HG02678 (cell line): ENCODE data around the gene KRTAP10-12.

Experiments
- ATAC-seq: cut with Tn5 transposase; IDR thresholded peaks from one replicate; pipeline ENCODE4 v1.9.1; 2021; ENCODE audit warnings: mild to moderate bottlenecking, moderate library complexity; ENCODE audit not compliant: unreplicated experiment

The KRTAP10-12 gene

GRCh38 chr21:44730951-44731579 is 34.1 kb downstream of the KRTAP10-12 start:
- no peak for ATAC-seq

- no peak for ATAC-seq
These were observed 35.3 kb downstream of the KRTAP10-12 start for GRCh38 chr21:44732263-44732662.

DNA sequence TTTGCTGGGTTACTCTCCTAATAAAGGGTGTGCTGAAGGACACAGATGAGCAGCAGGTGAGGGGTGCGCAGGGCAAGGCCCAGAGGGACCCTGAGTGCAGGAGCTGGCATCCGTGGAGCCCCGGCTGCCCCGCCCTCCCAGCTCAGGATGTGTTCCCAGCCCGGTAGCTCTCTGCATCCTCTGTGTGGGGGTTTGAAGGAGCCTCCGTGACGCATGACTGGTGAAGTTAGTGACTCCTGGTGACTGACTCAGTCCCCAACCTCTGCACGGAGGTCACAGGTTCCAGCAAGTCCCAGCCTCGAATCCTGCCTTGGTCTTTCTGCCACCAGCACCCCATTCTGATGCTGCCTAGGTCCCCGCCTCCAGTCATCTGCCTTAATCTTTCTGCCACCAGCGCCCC is 36.0 kb downstream of the KRTAP10-12 start:
- no peak for ATAC-seq

- no peak for ATAC-seq
These were observed 37.2 kb downstream of the KRTAP10-12 start for GRCh38 chr21:44734026-44734745.

DNA sequence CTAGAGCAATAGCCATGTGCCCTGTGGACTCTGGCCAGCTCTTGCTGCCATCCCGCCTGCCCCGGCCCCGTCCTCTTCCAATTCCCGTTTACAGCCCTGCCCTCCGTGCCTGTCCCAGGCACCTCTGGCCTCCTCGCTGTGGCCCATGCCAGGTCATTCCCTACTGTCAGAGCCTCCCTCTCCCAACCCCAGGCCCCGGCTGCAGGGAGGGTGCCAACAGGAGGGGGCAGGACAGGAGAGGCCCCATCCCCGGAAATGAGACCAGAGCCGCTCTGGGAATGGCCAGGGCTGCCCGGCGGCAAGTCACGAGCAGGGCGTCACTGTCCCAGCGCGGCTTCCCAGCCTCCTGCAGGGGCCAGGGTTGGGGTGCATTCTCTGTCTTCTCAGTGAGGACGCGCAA is 37.9 kb downstream of the KRTAP10-12 start:
- no peak for ATAC-seq

- ATAC-seq = no peak
These were observed 38.8 kb downstream of the KRTAP10-12 start for GRCh38 chr21:44735821-44736220.

DNA sequence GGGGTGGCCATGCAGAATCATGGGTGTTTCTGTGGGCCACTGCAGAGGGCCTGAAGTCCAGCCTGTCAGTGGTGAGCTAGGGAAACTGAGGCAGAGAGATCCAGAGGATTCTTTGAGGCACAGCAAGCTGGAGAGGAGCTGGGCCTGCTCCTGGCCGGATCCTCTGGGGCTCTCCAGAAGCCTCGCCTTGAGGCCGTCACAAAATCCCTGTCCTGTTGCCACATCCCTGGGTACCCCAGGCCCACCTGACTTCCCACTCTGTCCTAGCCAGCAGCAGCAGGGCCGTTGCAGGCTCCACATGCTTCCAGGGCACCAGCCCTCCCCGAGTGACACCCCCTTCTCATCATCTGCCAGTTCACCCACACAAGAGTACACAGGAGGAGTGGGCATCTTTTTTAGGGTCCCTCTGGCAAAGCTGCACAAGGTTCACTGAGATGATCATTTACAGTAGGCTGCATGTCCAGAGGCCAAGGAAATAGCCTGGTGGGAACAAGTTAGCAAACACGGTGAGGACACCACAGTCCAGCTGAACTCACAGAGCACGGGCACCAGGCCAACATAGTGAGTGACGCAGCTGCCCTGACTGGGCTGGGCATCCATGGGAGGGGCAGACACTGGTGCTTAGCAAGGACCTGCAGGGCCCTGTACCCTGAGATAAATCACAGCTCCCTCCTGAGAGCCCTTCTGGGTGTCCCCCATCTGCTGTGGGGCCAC is 39.5 kb downstream of the KRTAP10-12 start:
- ATAC-seq = no peak

GRCh38 chr21:44737706-44738354 is 40.9 kb downstream of the KRTAP10-12 start:
- ATAC-seq = no peak

GRCh38 chr21:44738621-44739020 is 41.6 kb downstream of the KRTAP10-12 start:
- no peak for ATAC-seq

- no peak for ATAC-seq
These were observed 42.3 kb downstream of the KRTAP10-12 start for GRCh38 chr21:44739316-44739715.

GRCh38 chr21:44740742-44741141 is 43.8 kb downstream of the KRTAP10-12 start:
- ATAC-seq = no peak

DNA sequence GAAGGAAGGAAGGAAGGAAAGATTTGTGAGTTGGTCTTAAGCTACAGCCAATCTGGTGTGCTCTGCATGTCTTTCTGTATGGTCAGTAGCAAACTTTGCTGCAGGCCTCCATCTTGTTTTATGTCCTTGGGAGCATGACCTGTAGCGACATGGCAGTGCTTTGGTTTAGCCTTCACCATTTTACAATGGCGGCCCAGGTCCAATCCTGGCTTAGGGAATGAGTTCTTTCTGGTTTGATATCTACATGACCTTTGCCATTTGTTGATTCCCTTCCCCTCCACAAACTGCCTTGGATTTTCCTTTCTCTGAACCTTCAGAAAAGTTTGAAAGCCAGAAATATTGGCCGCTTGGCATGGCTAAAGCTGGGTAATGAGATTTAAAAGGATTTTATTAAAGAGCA is 44.9 kb downstream of the KRTAP10-12 start:
- no peak for ATAC-seq

DNA sequence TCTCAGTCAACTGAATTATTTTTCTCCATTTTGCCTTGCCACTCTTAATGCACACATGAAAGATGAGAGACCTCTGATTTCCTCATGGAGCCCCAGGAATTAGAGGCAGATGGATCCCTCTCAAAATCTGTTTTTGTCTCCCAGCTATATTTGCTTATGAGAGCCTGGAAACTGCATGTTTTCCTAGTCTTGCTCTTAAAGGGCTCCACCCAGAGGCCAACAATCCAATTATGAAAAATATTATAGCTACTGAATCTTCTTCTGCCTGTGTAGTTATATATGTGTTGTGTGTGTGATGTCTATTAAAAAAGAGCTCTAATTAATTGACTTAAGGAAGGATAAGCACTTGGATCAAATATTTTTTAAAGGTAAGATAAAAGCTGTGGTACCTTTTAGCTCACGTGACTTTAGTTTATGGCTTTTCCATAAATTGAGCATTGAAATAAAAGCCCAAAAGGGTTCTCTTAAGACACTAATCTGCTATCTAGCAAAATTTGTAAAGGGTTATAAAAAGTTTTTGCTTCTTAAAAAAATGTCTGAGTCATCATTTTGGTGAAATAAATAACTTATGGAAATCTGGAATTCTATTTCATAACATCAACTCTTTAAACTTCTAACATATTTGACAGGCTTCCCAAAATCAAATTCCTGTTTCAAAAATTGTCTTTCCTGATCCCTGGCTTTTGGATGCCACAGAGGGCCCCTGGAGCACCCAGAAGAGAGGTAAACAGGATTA is 45.6 kb downstream of the KRTAP10-12 start:
- no peak for ATAC-seq
